GM12875 (cell line): ENCODE measurements around the gene ORAI2.
"Not testable (repeated sequence)": the region's sequence is repeated elsewhere in the genome, so short reads cannot be mapped to it uniquely, and the experiment has no call there.

Source experiments
- H3K4me3 ChIP-seq: one replicate; pipeline ENCODE4 v1.5.1; 2011; ENCODE audit warnings: low read depth, low read length, control low read depth
- CTCF ChIP-seq: IDR thresholded peaks from 2 replicates; pipeline ENCODE4 v1.5.1; 2011; ENCODE audit warnings: low read depth, mild to moderate bottlenecking, control low read depth, inconsistent platforms, low read length, moderate library complexity, borderline replicate concordance; ENCODE audit not compliant: insufficient read depth

ORAI2 gene

GRCh38 chr7:102479982-102480637 is 46.7 kb downstream of the ORAI2 start:
- peak; percentile 30; the same call in 1 of the 2 replicates for TF ChIP-seq CTCF
- H3K4me3 ChIP-seq, result not testable (repeated sequence)

GRCh38 chr7:102481962-102482361 is 48.6 kb downstream of the ORAI2 start:
- not testable (repeated sequence) for H3K4me3 ChIP-seq

- not testable (repeated sequence) for H3K4me3 ChIP-seq
These were observed 50.9 kb downstream of the ORAI2 start for GRCh38 chr7:102484317-102484716.

GRCh38 chr7:102490529-102491075 is 57.2 kb downstream of the ORAI2 start:
- not testable (repeated sequence) for H3K4me3 ChIP-seq

GRCh38 chr7:102493220-102493935 is 60.0 kb downstream of the ORAI2 start:
- H3K4me3 ChIP-seq, result not testable (repeated sequence)

GRCh38 chr7:102494026-102494425 is 60.7 kb downstream of the ORAI2 start:
- not testable (repeated sequence) for H3K4me3 ChIP-seq

- not testable (repeated sequence) for H3K4me3 ChIP-seq
These were observed 61.2 kb downstream of the ORAI2 start for GRCh38 chr7:102494473-102495149.

GRCh38 chr7:102496861-102497260 is 63.5 kb downstream of the ORAI2 start:
- H3K4me3 ChIP-seq, result not testable (repeated sequence)

GRCh38 chr7:102497308-102497707 is 63.9 kb downstream of the ORAI2 start:
- H3K4me3 ChIP-seq, result not testable (repeated sequence)

- not testable (repeated sequence) for H3K4me3 ChIP-seq
These were observed 64.9 kb downstream of the ORAI2 start for GRCh38 chr7:102498321-102498720.

GRCh38 chr7:102503141-102503540 is 69.8 kb downstream of the ORAI2 start:
- H3K4me3 ChIP-seq, result not testable (repeated sequence)

GRCh38 chr7:102505298-102506185 is 72.2 kb downstream of the ORAI2 start:
- not testable (repeated sequence) for H3K4me3 ChIP-seq
